Measurements from ENCODE around the gene ARL2. TPM values are rescaled to one million over a fixed set of nuclear protein-coding genes. Genes with fewer than 3 reads are reported as not detected.

Gene ARL2
- total RNA-seq (2022; extraction: Qiagen RNA extraction; ENCODE audit: low read depth): 165 to 187 TPM (median 173 TPM) in 5 replicates

GRCh38 chr11:65013888-65014725 lies at the start of gene ARL2:
Gene ARL2 (plus strand): TSS chr11:65014160. CDS start chr11:65014208, 48 bp downstream.

GRCh38 chr11:64971421-64972233 lies 42.3 kb upstream of the ARL2 start, which contains the start of gene MAJIN:
Gene MAJIN (minus strand): TSS chr11:64972108. CDS start chr11:64959405, 12,703 bp downstream.

GRCh38 chr11:64996710-64997380 lies 17.1 kb upstream of the ARL2 start, which contains the start of gene BATF2:
Gene BATF2 (minus strand): TSS chr11:64996971. CDS start chr11:64996914, 57 bp downstream.

GRCh38 chr11:65027213-65028067 lies 13.5 kb downstream of the ARL2 start, which contains the start of gene SNX15:
Gene SNX15 (plus strand): TSS chr11:65027439. CDS start chr11:65027538, 99 bp downstream.

GRCh38 chr11:65040847-65041622 lies 27.1 kb downstream of the ARL2 start, which contains the start of gene SAC3D1:
Gene SAC3D1 (plus strand): TSS chr11:65041210. CDS start chr11:65041293, 83 bp downstream.

GRCh38 chr11:65058419-65059054 lies 44.6 kb downstream of the ARL2 start, which contains the start of gene NAALADL1:
Gene NAALADL1 (minus strand): TSS chr11:65058553. CDS start chr11:65058521, 32 bp downstream.

Other genes starting within 250 kb of the ARL2 start
- gene SF1, start 235.6 kb upstream of the ARL2 start, total RNA-seq (2022; extraction: Qiagen RNA extraction; ENCODE audit: low read depth): 172 to 224 TPM (median 188 TPM) in 5 replicates
- gene MAP4K2, start 210.9 kb upstream of the ARL2 start, total RNA-seq (2022; extraction: Qiagen RNA extraction; ENCODE audit: low read depth): 6.4 to 10.8 TPM (median 10.2 TPM) in 5 replicates
- gene MEN1, start 203.6 kb upstream of the ARL2 start, total RNA-seq (2022; extraction: Qiagen RNA extraction; ENCODE audit: low read depth): 25.9 to 45.2 TPM (median 41.1 TPM) in 5 replicates
- gene CDC42BPG, start 169.5 kb upstream of the ARL2 start, total RNA-seq (2022; extraction: Qiagen RNA extraction; ENCODE audit: low read depth): 1.2 to 1.5 TPM (median 1.5 TPM) in 5 replicates
- gene EHD1, start 135.5 kb upstream of the ARL2 start, total RNA-seq (2022; extraction: Qiagen RNA extraction; ENCODE audit: low read depth): 129 to 169 TPM (median 139 TPM) in 5 replicates
- 16.9 to 25.7 TPM (median 23.3 TPM) in 5 replicates for gene ATG2A, start 97.0 kb upstream of the ARL2 start, total RNA-seq (2022; extraction: Qiagen RNA extraction; ENCODE audit: low read depth)
- gene PPP2R5B, start 89.5 kb upstream of the ARL2 start, total RNA-seq (2022; extraction: Qiagen RNA extraction; ENCODE audit: low read depth): 3.7 to 7.1 TPM (median 5.4 TPM) in 5 replicates
- gene GPHA2, start 78.3 kb upstream of the ARL2 start, total RNA-seq (2022; extraction: Qiagen RNA extraction; ENCODE audit: low read depth): not detected in 5 replicates
- gene MAJIN, start 42.1 kb upstream of the ARL2 start, total RNA-seq (2022; extraction: Qiagen RNA extraction; ENCODE audit: low read depth): not detected in 5 replicates
- gene BATF2, start 17.2 kb upstream of the ARL2 start, total RNA-seq (2022; extraction: Qiagen RNA extraction; ENCODE audit: low read depth): 0.87 to 1.4 TPM (median 1.1 TPM) in 5 replicates
- 22.2 to 25.0 TPM (median 23.3 TPM) in 5 replicates for gene SNX15, start 13.3 kb downstream of the ARL2 start, total RNA-seq (2022; extraction: Qiagen RNA extraction; ENCODE audit: low read depth)
- gene SAC3D1, start 27.1 kb downstream of the ARL2 start, total RNA-seq (2022; extraction: Qiagen RNA extraction; ENCODE audit: low read depth): 41.8 to 56.5 TPM (median 48.8 TPM) in 5 replicates
- not detected in 5 replicates for gene NAALADL1, start 44.4 kb downstream of the ARL2 start, total RNA-seq (2022; extraction: Qiagen RNA extraction; ENCODE audit: low read depth)
- gene CDCA5, start 69.9 kb downstream of the ARL2 start, total RNA-seq (2022; extraction: Qiagen RNA extraction; ENCODE audit: low read depth): 60.5 to 75.2 TPM (median 71.6 TPM) in 5 replicates
- gene ZFPL1, start 70.1 kb downstream of the ARL2 start, total RNA-seq (2022; extraction: Qiagen RNA extraction; ENCODE audit: low read depth): 28.5 to 35.4 TPM (median 33.5 TPM) in 5 replicates
- 51.6 to 68.1 TPM (median 56.0 TPM) in 5 replicates for gene VPS51, start 82.1 kb downstream of the ARL2 start, total RNA-seq (2022; extraction: Qiagen RNA extraction; ENCODE audit: low read depth)
- 4.6 to 9.0 TPM (median 6.1 TPM) in 5 replicates for gene TM7SF2, start 97.7 kb downstream of the ARL2 start, total RNA-seq (2022; extraction: Qiagen RNA extraction; ENCODE audit: low read depth)
- 13.2 to 23.0 TPM (median 20.9 TPM) in 5 replicates for gene ZNHIT2, start 103.5 kb downstream of the ARL2 start, total RNA-seq (2022; extraction: Qiagen RNA extraction; ENCODE audit: low read depth)
- 836 to 988 TPM (median 969 TPM) in 5 replicates for gene FAU, start 108.0 kb downstream of the ARL2 start, total RNA-seq (2022; extraction: Qiagen RNA extraction; ENCODE audit: low read depth)
- gene MRPL49, start 108.2 kb downstream of the ARL2 start, total RNA-seq (2022; extraction: Qiagen RNA extraction; ENCODE audit: low read depth): 76.2 to 80.9 TPM (median 77.4 TPM) in 5 replicates
- 31.0 to 44.6 TPM (median 42.1 TPM) in 5 replicates for gene SYVN1, start 120.4 kb downstream of the ARL2 start, total RNA-seq (2022; extraction: Qiagen RNA extraction; ENCODE audit: low read depth)
- gene SPDYC, start 156.1 kb downstream of the ARL2 start, total RNA-seq (2022; extraction: Qiagen RNA extraction; ENCODE audit: low read depth): not detected in 5 replicates
- gene CAPN1, start 167.8 kb downstream of the ARL2 start, total RNA-seq (2022; extraction: Qiagen RNA extraction; ENCODE audit: low read depth): 96.7 to 116 TPM (median 104 TPM) in 5 replicates
- gene POLA2, start 247.8 kb downstream of the ARL2 start, total RNA-seq (2022; extraction: Qiagen RNA extraction; ENCODE audit: low read depth): 14.1 to 19.3 TPM (median 15.7 TPM) in 5 replicates

Data from A549 treated with DMSO at 1 μM for 4 hours (cell line).